NCI-H2196 treated with DMSO at 0.1 percent for 48 hours (cell line): Measurements from ENCODE around the gene PTGFRN.

Source experiments
- DNase-seq: peaks from one replicate; lab custom pipeline; 2025; ENCODE audit not compliant: unreplicated experiment; lab: John Stamatoyannopoulos, UW

Gene PTGFRN

DNA sequence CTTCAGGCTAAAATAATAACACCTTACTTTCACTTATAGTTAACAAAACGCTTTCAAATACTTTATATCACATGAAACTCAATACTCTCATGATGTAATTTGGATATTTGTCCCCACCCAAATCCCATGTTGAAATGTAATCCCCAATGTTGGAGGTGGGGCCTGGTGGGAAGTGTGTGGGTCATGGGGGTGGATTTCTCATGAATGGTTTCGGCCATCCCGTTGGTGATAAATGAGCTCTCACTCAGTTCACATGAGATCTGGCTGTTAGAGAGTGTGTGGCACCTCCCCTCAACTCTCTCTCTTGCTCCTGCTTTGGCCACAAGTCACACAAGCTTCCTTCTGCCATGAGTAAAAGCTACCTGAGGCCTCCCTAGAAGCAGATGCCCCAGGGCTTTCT, 22.5 kb upstream of the PTGFRN start:
- no peak for DNase-seq

DNA sequence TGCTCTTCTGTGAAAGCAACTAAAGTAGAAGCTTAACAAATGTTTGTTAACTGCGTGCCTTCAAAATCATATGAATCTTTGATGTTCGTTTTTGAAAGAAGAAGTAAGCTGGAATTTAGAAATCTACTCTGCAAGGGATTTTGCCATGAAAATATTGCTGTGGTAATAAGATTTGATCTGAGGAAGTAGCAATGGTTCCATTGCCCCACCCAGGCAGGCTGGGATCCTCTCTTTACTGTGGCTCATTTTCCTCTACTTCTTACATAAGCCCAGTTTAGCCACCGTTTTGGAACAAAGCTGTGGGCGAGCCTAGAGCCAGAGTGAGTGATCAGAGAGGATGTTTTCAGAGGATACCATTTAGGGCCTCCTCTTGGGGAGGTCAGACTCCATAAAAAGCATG, 20.3 kb upstream of the PTGFRN start:
- DNase-seq, result no peak

- no peak for DNase-seq
Measured at GRCh38 chr1:116891396-116892079, 18.2 kb upstream of the PTGFRN start.

DNA sequence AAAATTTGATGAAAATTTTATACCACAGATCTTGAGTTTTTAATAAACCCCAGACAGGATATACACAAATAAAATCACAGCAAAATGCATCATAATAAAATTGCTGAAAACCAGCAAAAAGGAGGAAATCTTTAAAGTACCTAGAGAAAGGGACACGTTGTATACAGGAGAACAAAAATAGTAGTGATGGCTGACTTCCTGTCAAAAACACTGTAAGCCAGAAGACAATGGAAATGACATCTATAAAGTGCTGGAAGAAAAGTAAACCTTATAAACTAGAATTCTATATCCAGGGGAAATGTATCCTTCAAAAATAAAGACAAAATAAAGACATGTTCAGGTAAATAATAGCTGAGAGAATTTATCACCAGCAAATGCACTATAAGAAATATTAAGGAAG, 14.6 kb upstream of the PTGFRN start:
- no peak for DNase-seq

- DNase-seq, result no peak
Measured at GRCh38 chr1:116899529-116899928, 10.2 kb upstream of the PTGFRN start.

- no peak for DNase-seq
Measured at GRCh38 chr1:116900471-116901365, 9.0 kb upstream of the PTGFRN start.

- no peak for DNase-seq
Measured at GRCh38 chr1:116902027-116902426, 7.7 kb upstream of the PTGFRN start.

- DNase-seq, result no peak
Measured at GRCh38 chr1:116902723-116903383, 6.9 kb upstream of the PTGFRN start.

- no peak for DNase-seq
Measured at GRCh38 chr1:116904791-116905320, 4.9 kb upstream of the PTGFRN start.

DNA sequence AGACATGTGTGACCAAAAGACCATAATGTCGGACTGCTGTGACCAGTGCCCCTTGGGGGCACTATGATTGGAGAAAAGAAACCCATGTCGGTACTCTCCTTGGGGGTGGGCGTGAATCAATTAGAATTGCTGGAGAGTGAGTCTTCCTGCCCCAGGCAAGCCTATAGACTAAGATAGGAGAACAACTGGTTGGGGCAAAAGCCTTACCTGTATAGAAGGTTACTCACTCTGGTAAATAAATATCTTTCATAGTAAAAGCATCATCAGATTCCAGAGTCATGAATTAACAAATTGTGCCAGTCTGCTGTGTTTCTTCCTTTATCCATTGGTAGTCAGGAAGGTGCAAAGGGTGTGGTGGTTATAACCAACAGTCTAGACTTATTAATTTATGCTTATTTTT, 2.9 kb upstream of the PTGFRN start:
- no peak for DNase-seq

- no peak for DNase-seq
Measured at GRCh38 chr1:116907351-116907750, 2.4 kb upstream of the PTGFRN start.

DNA sequence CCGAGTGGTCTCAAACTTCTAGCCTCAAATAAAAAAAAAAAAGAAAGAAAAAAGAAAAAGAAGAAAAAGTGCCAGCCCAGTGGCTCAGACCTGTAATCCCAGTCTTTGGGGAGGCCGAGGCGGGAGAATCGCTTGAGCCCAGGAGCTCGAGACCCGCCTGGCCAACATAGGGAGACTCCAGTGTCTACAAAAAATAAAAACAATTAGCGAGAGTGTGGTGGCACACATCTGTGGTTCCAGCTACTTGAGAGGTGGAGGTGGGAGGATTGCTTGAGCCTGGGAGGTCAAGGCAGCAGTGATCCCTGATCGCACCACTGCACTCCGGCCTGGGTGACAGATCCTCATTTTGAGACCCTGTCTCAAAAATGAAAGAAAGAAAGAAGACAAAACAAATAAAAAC, 1.4 kb upstream of the PTGFRN start:
- no peak for DNase-seq

DNA sequence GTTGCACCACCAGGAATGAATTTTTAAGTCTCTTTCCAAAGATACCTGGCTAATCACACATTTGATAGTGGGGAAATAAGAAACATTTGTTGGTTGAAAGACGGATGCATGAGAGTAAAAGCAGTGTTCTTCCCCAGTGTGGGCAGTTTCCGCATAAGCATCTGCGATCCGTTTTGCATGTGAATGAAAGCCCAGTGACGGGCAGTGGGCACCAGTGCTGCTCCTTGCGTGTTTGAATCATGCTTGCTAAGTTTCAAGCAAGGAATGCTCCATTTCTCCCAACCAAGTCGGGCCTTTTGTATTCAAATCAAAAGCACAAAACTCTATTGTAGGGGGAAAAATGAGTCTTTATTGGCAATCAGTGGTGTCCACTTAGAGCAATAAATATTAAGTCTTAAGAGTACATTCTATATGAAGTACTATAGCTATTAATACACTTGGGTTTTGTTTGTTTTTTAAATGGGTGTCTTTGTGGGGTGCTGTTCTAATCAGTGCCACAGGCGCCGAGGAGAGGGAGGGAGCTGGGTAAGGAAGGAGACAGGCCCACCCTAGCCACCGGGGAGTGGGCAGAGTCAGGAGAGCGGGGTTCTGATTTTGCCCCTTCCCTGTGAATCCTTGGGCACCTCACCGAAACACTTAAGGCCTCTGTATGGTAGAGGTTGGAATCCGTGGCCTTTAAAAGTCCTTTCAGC, 750 bp upstream of the PTGFRN start:
- no peak for DNase-seq

DNA sequence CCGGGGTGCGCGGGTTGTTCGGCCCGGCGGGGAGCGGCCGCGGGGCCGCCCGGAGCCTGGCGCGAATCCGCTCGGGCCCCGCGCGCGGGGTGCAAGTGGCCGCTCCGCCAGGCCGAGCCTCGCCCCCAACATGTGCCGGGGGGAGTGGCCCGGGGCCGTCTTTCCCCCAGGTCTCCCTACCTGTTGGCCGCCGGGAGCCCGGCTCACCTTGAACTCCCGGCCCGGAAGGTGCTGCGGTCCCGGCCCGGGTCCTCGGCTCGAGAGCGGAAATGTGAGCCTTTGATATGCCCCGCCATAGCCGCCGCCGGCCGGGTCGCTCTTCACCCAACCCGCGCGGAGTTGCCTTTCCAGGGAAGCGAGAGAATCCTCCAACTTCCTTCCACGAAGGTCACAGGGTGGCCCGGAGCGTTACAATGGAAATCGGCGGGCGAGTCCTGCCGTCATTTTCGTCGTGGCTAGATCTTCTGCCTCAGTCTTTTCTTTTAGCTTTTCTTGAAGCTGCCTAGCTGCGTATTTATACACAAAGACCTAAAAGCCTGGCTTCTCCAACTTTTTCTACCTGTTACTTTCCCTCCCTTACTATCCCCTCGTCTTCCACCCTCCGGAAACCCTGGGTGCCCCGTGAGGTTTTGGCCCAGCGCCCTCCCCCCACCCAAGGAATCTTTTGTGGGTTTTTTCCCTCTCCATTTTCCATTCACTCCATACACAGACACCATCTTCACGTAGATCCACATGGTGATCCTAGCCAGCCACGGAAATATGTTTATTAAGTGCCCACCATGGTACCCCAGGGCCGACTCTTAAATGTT, 867 bp downstream of the PTGFRN start:
- no peak for DNase-seq

GRCh38 chr1:116911188-116911553, 1.5 kb downstream of the PTGFRN start:
- DNase-seq, result no peak

GRCh38 chr1:116911779-116912469, 2.2 kb downstream of the PTGFRN start:
- no peak for DNase-seq

GRCh38 chr1:116912846-116913245, 3.1 kb downstream of the PTGFRN start:
- no peak for DNase-seq

GRCh38 chr1:116913941-116914340, 4.2 kb downstream of the PTGFRN start:
- DNase-seq, result no peak

DNA sequence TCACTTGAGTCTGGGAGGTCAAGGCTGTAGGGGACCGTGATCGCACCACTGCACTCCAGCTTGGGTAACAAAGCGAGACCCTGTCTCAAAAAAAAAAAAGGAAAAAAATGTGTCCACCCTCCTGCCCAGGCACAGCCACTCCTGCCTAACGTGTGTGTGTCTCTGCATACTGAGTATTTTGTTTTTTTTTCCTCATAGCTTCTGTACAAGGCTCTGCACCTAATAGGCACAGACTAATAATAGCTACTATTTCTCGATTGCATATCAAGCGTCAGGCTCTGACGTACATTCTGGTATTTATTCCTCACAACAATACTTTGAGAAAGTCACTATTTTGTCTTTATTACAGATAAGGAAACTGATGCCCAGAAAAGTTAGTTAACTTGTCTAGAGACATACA, 5.0 kb downstream of the PTGFRN start:
- no peak for DNase-seq
